Activated CD4-positive, alpha-beta T cell treated with anti-CD3 and anti-CD28 coated beads, Interleukin-2, amount 50 U/mL, for 48 hours (primary cell): ENCODE data around the gene SSR3.
"Not testable (repeated sequence)": the region's sequence is repeated elsewhere in the genome, so short reads cannot be mapped to it uniquely, and the experiment has no call there.

Source experiments
- DNase-seq, 2 experiments: peaks; one replicate each; pipeline ENCODE4 v3.0.0-alpha.2; 2020

The SSR3 gene

GRCh38 chr3:156575641-156576040 is 20.7 kb upstream of the SSR3 start:
- DNase-seq = no peak

DNA sequence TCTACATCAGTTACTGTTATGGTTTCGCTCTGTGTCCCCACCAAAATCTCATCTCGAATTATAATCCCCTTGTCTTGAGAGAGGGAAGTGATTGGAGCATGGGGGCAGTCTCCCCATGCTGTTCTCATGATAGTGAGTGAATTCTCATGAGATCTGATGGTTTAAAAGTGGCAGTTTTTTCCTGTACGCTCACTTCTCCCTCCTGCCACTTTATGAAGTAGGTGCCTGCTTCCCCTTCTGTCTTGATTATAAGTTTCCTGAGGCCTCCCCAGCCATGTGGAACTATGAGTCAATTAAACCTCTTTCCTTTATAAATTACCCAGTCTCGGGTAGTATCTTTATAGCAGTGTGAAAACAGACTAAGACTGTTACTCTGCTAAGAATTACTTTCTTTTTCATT is 15.0 kb upstream of the SSR3 start:
- not testable (repeated sequence) for DNase-seq

DNA sequence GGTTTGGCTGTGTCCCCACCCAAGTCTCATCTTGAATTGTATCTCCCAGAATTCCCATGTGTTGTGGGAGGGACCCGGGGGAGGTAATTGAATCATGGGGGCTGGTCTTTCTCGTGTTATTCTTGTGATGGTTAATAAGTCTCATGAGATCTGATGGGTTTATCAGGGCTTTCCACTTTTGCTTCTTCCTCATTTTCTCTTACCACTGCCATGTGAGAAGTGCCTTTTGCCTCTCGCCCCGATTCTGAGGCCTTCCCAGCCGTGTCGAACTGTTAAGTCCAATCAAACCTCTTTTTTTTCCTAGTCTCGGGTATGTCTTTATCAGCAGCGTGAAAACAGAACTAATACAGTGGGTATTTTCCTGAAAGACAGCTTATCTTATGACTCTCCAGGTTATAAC is 14.1 kb upstream of the SSR3 start:
- DNase-seq = not testable (repeated sequence)

- DNase-seq = no peak
Observed at GRCh38 chr3:156563900-156564682, 9.2 kb upstream of the SSR3 start.

- not testable (repeated sequence) for DNase-seq
Observed at GRCh38 chr3:156562486-156562885, 7.6 kb upstream of the SSR3 start.

GRCh38 chr3:156561533-156561932 is 6.6 kb upstream of the SSR3 start:
- no peak for DNase-seq

DNA sequence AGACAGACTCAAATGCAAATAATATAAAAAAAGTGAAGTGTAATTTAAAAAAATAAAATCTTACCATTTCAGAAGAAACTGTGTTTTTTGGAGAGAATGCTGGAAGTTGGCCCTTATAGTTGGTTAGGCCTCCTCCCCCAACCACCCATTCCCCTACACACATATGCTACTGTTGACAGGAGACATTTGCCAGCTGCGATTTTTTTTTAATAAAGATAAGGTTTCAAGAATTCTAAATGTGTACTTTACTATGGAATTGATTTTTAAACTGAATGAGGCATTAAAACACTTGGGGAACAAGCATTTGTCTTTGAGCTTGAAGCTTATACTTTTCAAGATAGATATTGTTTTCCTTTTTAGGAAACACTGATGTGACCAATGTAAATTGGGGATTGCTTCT is 4.4 kb upstream of the SSR3 start:
- no peak for DNase-seq

DNA sequence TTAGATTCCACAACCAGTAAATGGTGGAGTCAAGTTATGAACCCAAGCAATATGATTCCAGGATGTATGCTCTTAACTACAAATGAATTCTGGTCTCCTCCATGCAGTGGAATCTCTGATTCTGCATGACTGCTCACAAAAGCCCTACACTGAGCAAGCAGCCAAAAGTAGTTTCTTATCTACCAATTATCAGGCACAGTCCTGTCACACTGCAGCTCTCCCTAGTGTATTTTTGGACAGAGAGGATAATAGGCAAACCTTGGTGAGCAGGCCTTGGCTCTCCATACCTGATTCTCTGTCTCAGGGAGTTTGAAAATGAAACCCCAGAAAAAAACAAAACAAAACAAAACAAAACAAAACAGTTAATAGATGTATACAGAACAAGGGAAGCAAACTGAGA is 3.5 kb upstream of the SSR3 start:
- no peak for DNase-seq

DNA sequence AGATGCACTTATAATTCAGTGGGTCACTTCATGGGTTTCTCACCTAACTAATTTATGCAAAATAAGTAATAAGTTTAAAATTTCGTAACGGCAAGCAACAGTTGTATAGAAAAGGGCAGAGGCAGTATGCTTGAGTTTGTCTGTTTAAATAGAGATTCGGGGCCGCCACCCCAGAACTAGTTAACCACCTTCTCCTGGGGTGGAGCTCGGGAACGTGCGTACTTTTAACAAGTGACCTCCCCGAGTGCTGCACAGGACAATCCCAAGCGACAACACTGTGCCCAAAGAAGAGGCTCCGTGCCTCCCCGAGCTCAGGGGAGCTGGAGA is 439 bp downstream of the SSR3 start:
- DNase-seq = no peak

- DNase-seq = peak; percentile 7 to 20
Observed at GRCh38 chr3:156553705-156554356, 1.1 kb downstream of the SSR3 start.

- no peak for DNase-seq
Observed at GRCh38 chr3:156552973-156553372, 1.9 kb downstream of the SSR3 start.

DNA sequence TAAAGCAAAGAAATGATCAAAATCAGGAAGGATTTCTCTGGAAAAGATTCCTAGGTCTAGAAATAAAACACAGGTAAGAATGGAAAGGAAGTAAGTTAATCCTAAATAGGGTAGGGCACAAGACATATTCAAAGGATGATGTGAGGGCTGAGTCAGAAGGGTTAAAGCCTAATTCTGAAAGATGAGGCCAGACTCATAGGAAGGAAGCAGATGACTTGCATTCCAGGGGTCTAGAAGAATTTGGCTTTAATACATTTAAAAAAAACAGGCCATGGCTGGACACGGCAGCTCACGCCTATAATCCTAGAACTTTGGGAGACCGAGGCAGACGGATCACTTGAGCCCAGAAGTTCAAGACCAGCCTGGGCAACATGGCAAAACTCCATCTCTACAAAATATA is 3.2 kb downstream of the SSR3 start:
- no peak for DNase-seq

DNA sequence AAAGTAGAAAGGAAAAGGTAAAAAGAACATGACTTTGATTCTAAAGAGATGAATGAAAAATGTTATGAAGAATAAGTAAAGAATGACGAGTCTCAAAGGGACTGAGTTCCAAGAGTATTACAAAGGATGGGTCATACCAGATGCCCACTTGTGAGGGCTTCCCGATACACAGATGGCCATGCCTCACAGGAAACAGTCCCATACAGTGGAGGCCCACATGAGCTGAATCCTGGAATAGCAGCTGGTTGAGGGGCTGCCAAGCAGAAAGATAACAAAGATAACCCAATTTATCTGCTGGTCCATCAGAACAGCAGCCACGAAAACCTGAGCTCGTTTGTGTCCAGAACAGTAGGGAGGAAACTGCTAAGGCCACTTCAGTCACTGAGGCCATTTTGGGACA is 3.7 kb downstream of the SSR3 start:
- no peak for DNase-seq

- no peak for DNase-seq
Observed at GRCh38 chr3:156548902-156549301, 6.0 kb downstream of the SSR3 start.

DNA sequence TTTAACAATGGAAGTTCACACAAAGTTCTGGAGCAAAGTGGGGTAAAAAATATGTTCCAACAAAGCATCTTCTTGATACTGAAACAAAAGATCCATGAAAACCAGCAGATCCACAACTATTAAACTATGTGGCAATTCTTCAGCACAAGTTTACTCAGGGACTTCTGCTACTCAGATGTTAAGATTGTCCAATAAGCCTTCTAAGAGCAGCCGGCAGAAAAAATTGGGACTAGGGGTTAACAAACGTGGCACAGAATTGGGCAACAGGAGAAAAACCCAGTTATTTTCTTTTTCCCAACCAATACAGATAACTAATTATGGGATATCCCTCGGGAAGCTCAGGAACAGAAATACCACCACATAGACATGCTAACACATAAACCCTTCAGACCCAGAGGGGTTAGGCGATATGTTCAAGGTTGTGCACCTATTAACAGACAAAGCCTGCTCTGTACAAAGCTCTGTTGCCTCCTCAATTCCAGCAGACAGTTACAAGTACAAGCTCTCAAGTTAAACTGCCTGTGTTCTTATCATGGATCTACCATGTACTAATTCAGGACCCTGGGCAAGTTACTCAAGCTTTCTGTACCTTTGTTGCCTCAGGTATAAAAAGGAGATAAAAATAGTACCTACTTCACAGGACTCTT is 6.8 kb downstream of the SSR3 start:
- no peak for DNase-seq

- DNase-seq = no peak
Observed at GRCh38 chr3:156547637-156548036, 7.3 kb downstream of the SSR3 start.

DNA sequence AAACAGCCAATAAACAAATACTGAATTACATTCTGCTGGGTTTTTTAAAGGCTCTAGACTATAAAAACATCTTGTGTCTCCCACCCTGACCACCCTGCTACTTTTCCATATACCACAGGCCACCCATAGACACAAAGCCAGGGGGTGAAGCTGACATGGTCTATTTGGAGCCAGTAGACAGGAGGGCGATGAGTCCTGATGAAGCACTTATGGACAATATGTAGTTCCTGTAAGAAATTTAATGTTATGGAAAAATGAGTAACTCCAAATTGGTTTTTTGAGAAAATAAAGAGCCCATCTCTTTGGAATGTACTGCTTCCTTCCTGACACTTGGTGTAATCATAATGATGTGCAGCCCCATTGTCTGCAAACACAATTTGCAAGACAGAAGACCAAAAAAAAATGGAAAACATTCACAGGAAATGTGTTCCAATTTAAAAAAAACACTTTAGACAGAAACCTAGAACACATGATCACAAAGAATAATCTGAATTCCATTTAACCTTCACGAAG is 11.8 kb downstream of the SSR3 start:
- DNase-seq = no peak

- DNase-seq = no peak
Observed at GRCh38 chr3:156542101-156543042, 12.5 kb downstream of the SSR3 start.

GRCh38 chr3:156539802-156540201 is 15.1 kb downstream of the SSR3 start:
- DNase-seq = no peak

GRCh38 chr3:156539051-156539450 is 15.9 kb downstream of the SSR3 start:
- no peak for DNase-seq

- no peak for DNase-seq
Observed at GRCh38 chr3:156536524-156537316, 18.2 kb downstream of the SSR3 start.

DNA sequence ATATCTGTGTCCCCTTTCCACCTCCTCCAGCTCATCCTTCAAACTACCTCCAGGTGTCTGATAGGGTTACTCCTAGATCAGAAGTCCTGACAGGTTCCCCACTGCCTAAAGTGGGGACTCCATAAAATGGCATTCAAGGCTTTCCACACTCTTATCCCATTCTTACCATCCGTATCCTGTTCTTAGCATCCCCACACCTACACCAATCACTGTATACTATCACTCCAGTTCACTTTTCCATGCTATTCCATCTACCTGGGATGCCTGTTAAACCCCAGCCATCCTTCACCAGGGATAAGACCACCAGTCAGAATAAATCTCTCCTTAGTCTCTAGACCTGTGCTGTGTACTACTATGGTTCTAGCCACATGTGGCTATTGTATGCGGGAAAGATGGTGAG is 19.1 kb downstream of the SSR3 start:
- DNase-seq = no peak
